ENCODE measurements around the gene ADK. TPM values are rescaled to one million over a fixed set of nuclear protein-coding genes. Genes with fewer than 3 reads are reported as not detected.
A peak's percentile ranks its signal among the peaks of the same experiment; 100 is the strongest.

The ADK gene
- total RNA-seq, 1 donor from 2014 or later = 47.0 TPM

- Mint-ChIP-seq H3K27me3 (ENCODE audit: unreplicated experiment) (no peaks in the 10 kb centered on the region), H3K9me3 (ENCODE audit: unreplicated experiment) (no peaks in the 10 kb centered on the region), H3K4me1 (ENCODE audit: unreplicated experiment) (peaks cover 15% of the 10 kb centered on the region), H3K27ac (ENCODE audit: unreplicated experiment) (peak overlapping the region; percentile 23), H3K4me3 (ENCODE audit: unreplicated experiment) (no peak overlapping the region), H3K36me3 (ENCODE audit: unreplicated experiment) (peaks cover 14% of the 10 kb centered on the region)
- no peak for DNase-seq (ENCODE audit: extremely low spot score, unreplicated experiment)
- no peak for TF ChIP-seq CTCF (IDR thresholded peaks at IDR 0.05)
These were observed 51.3 kb downstream of the ADK start for GRCh38 chr10:74202356-74202755.

- Mint-ChIP-seq H3K4me1 (ENCODE audit: unreplicated experiment) (peaks cover 4% of the 10 kb centered on the region), H3K9me3 (ENCODE audit: unreplicated experiment) (no peaks in the 10 kb centered on the region), H3K27ac (ENCODE audit: unreplicated experiment) (no peak overlapping the region), H3K36me3 (ENCODE audit: unreplicated experiment) (peaks cover 10% of the 10 kb centered on the region), H3K4me3 (ENCODE audit: unreplicated experiment) (no peak overlapping the region), H3K27me3 (ENCODE audit: unreplicated experiment) (no peaks in the 10 kb centered on the region)
- DNase-seq (ENCODE audit: extremely low spot score, unreplicated experiment) = no peak
- no peak for TF ChIP-seq CTCF (IDR thresholded peaks at IDR 0.05)
These were observed 55.7 kb downstream of the ADK start for GRCh38 chr10:74206746-74207145.

GRCh38 chr10:74207691-74208480 is 56.9 kb downstream of the ADK start:
- Mint-ChIP-seq H3K4me3 (ENCODE audit: unreplicated experiment) (no peak overlapping the region), H3K4me1 (ENCODE audit: unreplicated experiment) (peaks cover 2% of the 10 kb centered on the region)

GRCh38 chr10:74208997-74209396 is 58.0 kb downstream of the ADK start:
- Mint-ChIP-seq H3K27ac (ENCODE audit: unreplicated experiment) (no peak overlapping the region), H3K9me3 (ENCODE audit: unreplicated experiment) (no peaks in the 10 kb centered on the region), H3K36me3 (ENCODE audit: unreplicated experiment) (peaks cover 8% of the 10 kb centered on the region), H3K4me3 (ENCODE audit: unreplicated experiment) (no peak overlapping the region), H3K27me3 (ENCODE audit: unreplicated experiment) (no peaks in the 10 kb centered on the region), H3K4me1 (ENCODE audit: unreplicated experiment) (peaks cover 5% of the 10 kb centered on the region)
- no peak for TF ChIP-seq CTCF (IDR thresholded peaks at IDR 0.05)
- no peak for DNase-seq (ENCODE audit: extremely low spot score, unreplicated experiment)

More at GRCh38 chr10:74207691-74208480, 56.9 kb downstream of the ADK start:
- no peaks in the 10 kb centered on the region for H3K9me3 Mint-ChIP-seq (ENCODE audit: unreplicated experiment)
- TF ChIP-seq CTCF (IDR thresholded peaks at IDR 0.05) = no peak
- H3K36me3 Mint-ChIP-seq (ENCODE audit: unreplicated experiment) = peaks cover 8% of the 10 kb centered on the region
- no peak for DNase-seq (ENCODE audit: extremely low spot score, unreplicated experiment)
- no peaks in the 10 kb centered on the region for H3K27me3 Mint-ChIP-seq (ENCODE audit: unreplicated experiment)
- no peak overlapping the region for H3K27ac Mint-ChIP-seq (ENCODE audit: unreplicated experiment)

- Mint-ChIP-seq H3K9me3 (ENCODE audit: unreplicated experiment) (no peaks in the 10 kb centered on the region), H3K4me1 (ENCODE audit: unreplicated experiment) (peaks cover 3% of the 10 kb centered on the region), H3K27me3 (ENCODE audit: unreplicated experiment) (no peaks in the 10 kb centered on the region), H3K27ac (ENCODE audit: unreplicated experiment) (peak overlapping the region; percentile 74), H3K4me3 (ENCODE audit: unreplicated experiment) (no peak overlapping the region), H3K36me3 (ENCODE audit: unreplicated experiment) (peaks cover 12% of the 10 kb centered on the region)
- TF ChIP-seq CTCF (IDR thresholded peaks at IDR 0.05) = no peak
- no peak for DNase-seq (ENCODE audit: extremely low spot score, unreplicated experiment)
These were observed 62.0 kb downstream of the ADK start for GRCh38 chr10:74213019-74213418.
